Measurements from ENCODE around the gene KCNMB2. TPM values are rescaled to one million over a fixed set of nuclear protein-coding genes. Genes with fewer than 3 reads are reported as not detected.

Gene KCNMB2
- total and polyA plus RNA-seq, 3 donors from 2014 or later: 2.6 TPM; not detected in 2

GRCh38 chr3:178504128-178504527 is 32.1 kb upstream of the KCNMB2 start:
- 88 to 95% methylated on average over 2 of the region's 2 CpGs for WGBS, 2 donors

DNA sequence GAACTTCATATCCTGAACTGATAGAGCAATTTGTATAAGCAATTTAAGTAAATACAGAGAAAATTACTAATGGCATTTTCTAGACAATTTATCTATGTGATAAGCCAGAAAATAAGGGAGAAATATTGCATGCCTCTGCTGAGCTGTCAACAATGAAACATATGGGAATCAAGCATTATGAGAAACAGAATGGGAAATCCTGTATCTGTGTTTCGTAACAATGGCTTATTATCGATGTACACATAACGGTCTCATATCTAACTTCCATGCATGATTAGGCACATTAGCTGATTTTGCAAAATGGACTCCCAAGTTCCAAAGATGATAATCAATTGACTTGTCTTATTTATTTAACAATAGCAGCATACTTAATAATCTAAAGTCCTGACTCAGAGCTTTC is 30.4 kb upstream of the KCNMB2 start:
- Histone ChIP-seq H3K27me3 (no peaks in the 10 kb centered on the region), H3K4me3 (no peak overlapping the region), H3K36me3 (ENCODE audit: low read depth, missing control alignments) (no peaks in the 10 kb centered on the region), H3K27ac (no peak overlapping the region), H3K9me3 (no peaks in the 10 kb centered on the region), H3K4me1 (no peaks in the 10 kb centered on the region)
- intact Hi-C loops (cut with DNase I; ENCODE audit: low total_unique reads): no loop called here
- no peak for TF ChIP-seq POLR2A (IDR thresholded peaks at IDR 0.05)
- TF ChIP-seq, protein P1, sequence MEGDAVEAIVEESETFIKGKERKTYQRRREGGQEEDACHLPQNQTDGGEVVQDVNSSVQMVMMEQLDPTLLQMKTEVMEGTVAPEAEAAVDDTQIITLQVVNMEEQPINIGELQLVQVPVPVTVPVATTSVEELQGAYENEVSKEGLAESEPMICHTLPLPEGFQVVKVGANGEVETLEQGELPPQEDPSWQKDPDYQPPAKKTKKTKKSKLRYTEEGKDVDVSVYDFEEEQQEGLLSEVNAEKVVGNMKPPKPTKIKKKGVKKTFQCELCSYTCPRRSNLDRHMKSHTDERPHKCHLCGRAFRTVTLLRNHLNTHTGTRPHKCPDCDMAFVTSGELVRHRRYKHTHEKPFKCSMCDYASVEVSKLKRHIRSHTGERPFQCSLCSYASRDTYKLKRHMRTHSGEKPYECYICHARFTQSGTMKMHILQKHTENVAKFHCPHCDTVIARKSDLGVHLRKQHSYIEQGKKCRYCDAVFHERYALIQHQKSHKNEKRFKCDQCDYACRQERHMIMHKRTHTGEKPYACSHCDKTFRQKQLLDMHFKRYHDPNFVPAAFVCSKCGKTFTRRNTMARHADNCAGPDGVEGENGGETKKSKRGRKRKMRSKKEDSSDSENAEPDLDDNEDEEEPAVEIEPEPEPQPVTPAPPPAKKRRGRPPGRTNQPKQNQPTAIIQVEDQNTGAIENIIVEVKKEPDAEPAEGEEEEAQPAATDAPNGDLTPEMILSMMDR (IDR thresholded peaks at IDR 0.05): no peak
- no peak for DNase-seq
- WGBS, 2 donors: 87 to 88% methylated on average over 3 of the region's 3 CpGs

More at GRCh38 chr3:178504128-178504527, 32.1 kb upstream of the KCNMB2 start:
- intact Hi-C loops (cut with DNase I; ENCODE audit: low total_unique reads): no loop called here
- TF ChIP-seq POLR2A (IDR thresholded peaks at IDR 0.05): no peak
- TF ChIP-seq, protein P1 (IDR thresholded peaks at IDR 0.05): no peak
- Histone ChIP-seq H3K27ac (no peak overlapping the region), H3K27me3 (no peaks in the 10 kb centered on the region), H3K9me3 (no peaks in the 10 kb centered on the region), H3K36me3 (ENCODE audit: low read depth, missing control alignments) (no peaks in the 10 kb centered on the region), H3K4me1 (no peaks in the 10 kb centered on the region), H3K4me3 (no peak overlapping the region)
- no peak for DNase-seq

DNA sequence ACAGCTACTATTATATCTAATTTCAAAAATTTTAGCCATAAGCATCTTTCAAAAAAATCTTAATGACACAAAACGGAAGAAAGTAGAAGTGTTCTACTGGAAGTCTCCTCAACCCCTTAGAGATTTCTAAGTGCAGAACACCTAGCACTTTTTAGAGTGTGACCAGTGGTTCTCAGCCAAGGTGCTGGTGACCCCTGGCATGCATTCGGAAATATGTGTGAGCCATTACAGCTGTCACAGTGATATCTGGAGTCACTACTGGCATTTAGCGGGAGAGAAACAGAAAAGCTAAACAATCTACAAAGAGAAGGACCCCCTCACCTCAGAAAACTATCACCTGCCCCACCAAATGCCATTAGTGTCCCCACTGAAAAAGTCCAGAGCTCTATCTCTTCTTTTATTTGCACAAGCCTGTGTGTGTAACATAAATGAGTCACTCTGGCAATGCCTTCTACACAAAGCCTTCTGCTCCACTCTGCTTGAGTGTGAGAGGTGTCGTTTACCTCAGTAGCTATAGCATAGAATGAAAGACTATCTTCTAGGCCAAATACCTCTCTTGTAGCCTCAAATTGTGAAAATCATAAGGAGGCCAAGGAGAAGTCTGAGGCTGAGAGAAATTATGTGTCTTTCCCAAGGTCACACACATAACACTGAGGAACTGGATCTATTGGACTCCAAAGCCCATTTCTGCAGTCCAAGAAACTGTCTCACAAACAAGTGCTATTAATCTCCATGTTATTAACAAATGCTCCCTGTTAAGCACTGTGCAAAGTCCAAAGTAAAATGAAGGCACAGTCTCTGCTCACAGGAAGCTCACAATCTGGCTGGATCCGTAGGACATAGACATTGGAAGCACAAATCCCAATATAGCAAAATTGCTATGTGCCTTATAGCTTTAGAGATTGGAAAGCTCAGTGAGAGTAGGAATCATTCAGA is 28.5 kb upstream of the KCNMB2 start:
- intact Hi-C loops (cut with DNase I; ENCODE audit: low total_unique reads): no loop called here
- no peak overlapping the region for H3K4me3 ChIP-seq
- H3K4me1 ChIP-seq: no peaks in the 10 kb centered on the region
- no peaks in the 10 kb centered on the region for H3K36me3 ChIP-seq (ENCODE audit: low read depth, missing control alignments)
- H3K9me3 ChIP-seq: no peaks in the 10 kb centered on the region
- no peak for TF ChIP-seq POLR2A (IDR thresholded peaks at IDR 0.05)
- TF ChIP-seq, protein P1 (IDR thresholded peaks at IDR 0.05): no peak
- no peak overlapping the region for H3K27ac ChIP-seq
- WGBS, 2 donors: 52% methylated on average over 5 of the region's 5 CpGs
- DNase-seq: no peak
- H3K27me3 ChIP-seq: no peaks in the 10 kb centered on the region

- intact Hi-C loops (cut with DNase I; ENCODE audit: low total_unique reads): no loop called here
- no peak overlapping the region for H3K27ac ChIP-seq
- H3K27me3 ChIP-seq: no peaks in the 10 kb centered on the region
- no peak overlapping the region for H3K4me3 ChIP-seq
- no peaks in the 10 kb centered on the region for H3K36me3 ChIP-seq (ENCODE audit: low read depth, missing control alignments)
- DNase-seq: no peak
- TF ChIP-seq, protein P1 (IDR thresholded peaks at IDR 0.05): no peak
- no peak for TF ChIP-seq POLR2A (IDR thresholded peaks at IDR 0.05)
- H3K4me1 ChIP-seq: no peaks in the 10 kb centered on the region
- WGBS, 2 donors: 46 to 67% methylated on average over 2 of the region's 2 CpGs
- H3K9me3 ChIP-seq: no peaks in the 10 kb centered on the region
Measured at GRCh38 chr3:178508443-178508825, 27.8 kb upstream of the KCNMB2 start.

DNA sequence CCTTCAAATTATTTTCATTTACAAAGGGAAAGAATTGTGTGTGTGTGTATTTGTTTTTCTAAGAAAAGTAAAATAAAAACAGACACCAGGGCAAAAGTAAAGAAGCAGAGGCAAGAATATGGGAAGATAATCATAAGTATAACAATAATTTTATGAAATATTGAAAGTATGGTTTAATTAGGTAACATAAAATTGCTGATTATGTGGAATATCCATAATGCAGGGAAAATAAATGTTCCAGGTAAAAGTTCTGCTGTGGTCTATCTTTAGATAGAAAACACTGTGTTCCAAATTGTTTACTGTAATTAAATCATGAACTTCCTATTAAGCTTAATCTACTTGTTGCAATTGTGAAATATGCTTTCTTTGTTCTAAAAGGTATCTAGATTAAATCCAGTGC is 25.7 kb upstream of the KCNMB2 start:
- H3K4me3 ChIP-seq: no peak overlapping the region
- H3K9me3 ChIP-seq: no peaks in the 10 kb centered on the region
- TF ChIP-seq, protein P1 (IDR thresholded peaks at IDR 0.05): no peak
- TF ChIP-seq POLR2A (IDR thresholded peaks at IDR 0.05): no peak
- H3K27ac ChIP-seq: no peak overlapping the region
- DNase-seq: no peak
- no peaks in the 10 kb centered on the region for H3K36me3 ChIP-seq (ENCODE audit: low read depth, missing control alignments)
- H3K27me3 ChIP-seq: no peaks in the 10 kb centered on the region
- intact Hi-C loops (cut with DNase I; ENCODE audit: low total_unique reads): no loop called here
- no peaks in the 10 kb centered on the region for H3K4me1 ChIP-seq
